Calu3 (cell line): ENCODE data around the gene ISM2. TPM values are rescaled to one million over a fixed set of nuclear protein-coding genes. Genes with fewer than 3 reads are reported as not detected.

Experiments used
- BruUV-seq: library from RNA; stranded (reverse); fragments of 400-500 nt; replicated peaks from 2 replicates; lab custom pipeline; 2021; lab: Mats Ljungman, UMichigan
- CTCF ChIA-PET: fragments of 300-600 bp; sonication (Branson Sonifier 250); formaldehyde crosslinking; loops from one replicate; lab custom pipeline; 2022; ENCODE audit warnings: antibody characterized with exemption; lab: Charles Lee
- DNase-seq: peaks from one replicate; pipeline ENCODE4 v3.0.0; 2022
- H3K27ac Mint-ChIP-seq: one replicate; pipeline ENCODE4 v1.8.0; 2022; ENCODE audit warnings: mixed read lengths; ENCODE audit not compliant: unreplicated experiment
- H3K27me3 Mint-ChIP-seq: one replicate; pipeline ENCODE4 v1.8.0; 2022; ENCODE audit warnings: mixed read lengths; ENCODE audit not compliant: unreplicated experiment
- H3K36me3 Mint-ChIP-seq: one replicate; pipeline ENCODE4 v1.8.0; 2022; ENCODE audit warnings: mild to moderate bottlenecking, moderate library complexity, mixed read lengths; ENCODE audit not compliant: insufficient read depth, unreplicated experiment
- H3K4me1 Mint-ChIP-seq: one replicate; pipeline ENCODE4 v1.8.0; 2022; ENCODE audit warnings: mild to moderate bottlenecking, low read depth, mixed read lengths; ENCODE audit not compliant: unreplicated experiment
- H3K4me3 Mint-ChIP-seq: one replicate; pipeline ENCODE4 v1.8.0; 2022; ENCODE audit warnings: mild to moderate bottlenecking, low read depth, moderate library complexity, mixed read lengths; ENCODE audit not compliant: unreplicated experiment
- H3K9me3 Mint-ChIP-seq: one replicate; pipeline ENCODE4 v1.8.0; 2022; ENCODE audit warnings: low read depth, mixed read lengths; ENCODE audit not compliant: unreplicated experiment
- CTCF ChIP-seq: fragments of 200-600 bp; IDR thresholded peaks from one replicate; pipeline ENCODE4 v1.8.0; 2022; ENCODE audit warnings: antibody characterized with exemption; ENCODE audit not compliant: unreplicated experiment
- intact Hi-C: fragments of 100-400 bp; cut with micrococcal nuclease; formaldehyde crosslinking; loops from one replicate; pipeline ENCODE4 v1.10.0; 2022; ENCODE audit not compliant: unreplicated experiment
- total RNA-seq: library from RNA; stranded (reverse); gene quantifications from 2 replicates; pipeline ENCODE4 v1.2.3, GENCODE V29; 2022

ISM2 gene
- total RNA-seq, 1 experiment from 2014 or later: not detected

- intact Hi-C loops: no loop called here
- H3K27ac Mint-ChIP-seq: no peak overlapping the region
- no TSS peak for BruUV-seq
- no peaks in the 10 kb centered on the region for H3K27me3 Mint-ChIP-seq
- TF ChIP-seq CTCF: no peak
- peaks cover 5% of the 10 kb centered on the region for H3K36me3 Mint-ChIP-seq
- H3K4me3 Mint-ChIP-seq: no peak overlapping the region
- DNase-seq: no peak
- H3K4me1 Mint-ChIP-seq: no peaks in the 10 kb centered on the region
- CTCF ChIA-PET: no interaction called here
- no peaks in the 10 kb centered on the region for H3K9me3 Mint-ChIP-seq
Observed at GRCh38 chr14:77511486-77512162, 13.0 kb upstream of the ISM2 start.

- Mint-ChIP-seq H3K36me3 (no peaks in the 10 kb centered on the region), H3K4me1 (no peaks in the 10 kb centered on the region), H3K9me3 (no peaks in the 10 kb centered on the region), H3K4me3 (no peak overlapping the region), H3K27ac (no peak overlapping the region), H3K27me3 (no peaks in the 10 kb centered on the region)
- DNase-seq: no peak
- TF ChIP-seq CTCF: no peak
- CTCF ChIA-PET: no interaction called here
- intact Hi-C loops: no loop called here
- no TSS peak for BruUV-seq
Observed at GRCh38 chr14:77509366-77509765, 10.8 kb upstream of the ISM2 start.

GRCh38 chr14:77508876-77509275, 10.3 kb upstream of the ISM2 start:
- Mint-ChIP-seq H3K27me3 (no peaks in the 10 kb centered on the region), H3K27ac (no peak overlapping the region), H3K9me3 (no peaks in the 10 kb centered on the region), H3K36me3 (no peaks in the 10 kb centered on the region), H3K4me3 (no peak overlapping the region), H3K4me1 (no peaks in the 10 kb centered on the region)
- CTCF ChIA-PET: no interaction called here
- no peak for DNase-seq
- TF ChIP-seq CTCF: no peak
- no TSS peak for BruUV-seq
- intact Hi-C loops: no loop called here

- Mint-ChIP-seq H3K27ac (no peak overlapping the region), H3K36me3 (no peaks in the 10 kb centered on the region), H3K4me1 (no peaks in the 10 kb centered on the region), H3K27me3 (no peaks in the 10 kb centered on the region), H3K9me3 (no peaks in the 10 kb centered on the region), H3K4me3 (no peak overlapping the region)
- no TSS peak for BruUV-seq
- CTCF ChIA-PET: no interaction called here
- no peak for DNase-seq
- no peak for TF ChIP-seq CTCF
- intact Hi-C loops: no loop called here
Observed at GRCh38 chr14:77508249-77508648, 9.6 kb upstream of the ISM2 start.
